Endothelial cell of umbilical vein (primary cell): ENCODE results near the gene SEMA6A.
"Not testable (repeated sequence)": the region's sequence is repeated elsewhere in the genome, so short reads cannot be mapped to it uniquely, and the experiment has no call there.

Source experiments
- MYC ChIP-seq: IDR thresholded peaks from one replicate; pipeline ENCODE4 v1.6.1; 2011; ENCODE audit warnings: mild to moderate bottlenecking, low read depth, low read length
- POLR2A ChIP-seq: IDR thresholded peaks from 2 replicates; pipeline ENCODE4 v1.6.1; 2012; ENCODE audit warnings: low read depth, mild to moderate bottlenecking, control low read depth, low read length
- POLR2AphosphoS5 ChIP-seq: IDR thresholded peaks from 2 replicates; pipeline ENCODE4 v1.6.1; 2012; ENCODE audit warnings: low read depth, mild to moderate bottlenecking, control low read depth, low read length, moderate library complexity; ENCODE audit not compliant: insufficient read depth
- TF ChIP-seq, protein P1 (sequence below), 2 donors: IDR thresholded peaks; 1 replicate in 1 of 2; 2 replicates in 1 of 2; pipeline ENCODE4 v1.5.1; 2011; ENCODE audit warnings: low read length in 2 of 2, mild to moderate bottlenecking in 2 of 2, moderate library complexity in 2 of 2, control low read depth in 1 of 2, inconsistent platforms in 1 of 2, low read depth in 1 of 2; ENCODE audit not compliant: insufficient read depth in 1 of 2; ENCODE audit errors: extremely low read depth in 1 of 2
- TF ChIP-seq, protein P2 (sequence below): IDR thresholded peaks from 2 replicates; pipeline ENCODE4 v1.6.1; 2011; ENCODE audit not compliant: insufficient read depth, insufficient read length

DNA sequence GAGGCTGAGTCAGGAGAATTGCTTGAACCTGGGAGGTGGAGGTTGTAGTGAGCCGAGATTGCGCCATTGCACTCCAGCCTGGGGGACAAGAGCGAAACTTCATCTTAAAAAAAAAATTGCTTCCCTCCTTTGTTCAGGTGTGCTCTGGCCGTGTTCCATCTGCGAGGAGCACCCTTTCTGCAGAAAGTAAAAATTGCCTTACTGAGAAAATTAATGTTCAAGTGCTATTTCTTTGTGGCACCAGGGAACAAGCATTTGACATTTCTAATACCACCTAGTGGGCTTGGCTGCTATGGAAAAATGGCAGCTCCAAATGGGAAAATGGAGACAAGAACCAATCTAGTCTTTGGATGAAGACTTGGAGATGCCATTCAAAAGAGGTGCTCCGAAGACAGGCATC lies 29.2 kb downstream of the SEMA6A start:
- not testable (repeated sequence) for TF ChIP-seq POLR2A, POLR2AphosphoS5, MYC
- TF ChIP-seq, protein P1, sequence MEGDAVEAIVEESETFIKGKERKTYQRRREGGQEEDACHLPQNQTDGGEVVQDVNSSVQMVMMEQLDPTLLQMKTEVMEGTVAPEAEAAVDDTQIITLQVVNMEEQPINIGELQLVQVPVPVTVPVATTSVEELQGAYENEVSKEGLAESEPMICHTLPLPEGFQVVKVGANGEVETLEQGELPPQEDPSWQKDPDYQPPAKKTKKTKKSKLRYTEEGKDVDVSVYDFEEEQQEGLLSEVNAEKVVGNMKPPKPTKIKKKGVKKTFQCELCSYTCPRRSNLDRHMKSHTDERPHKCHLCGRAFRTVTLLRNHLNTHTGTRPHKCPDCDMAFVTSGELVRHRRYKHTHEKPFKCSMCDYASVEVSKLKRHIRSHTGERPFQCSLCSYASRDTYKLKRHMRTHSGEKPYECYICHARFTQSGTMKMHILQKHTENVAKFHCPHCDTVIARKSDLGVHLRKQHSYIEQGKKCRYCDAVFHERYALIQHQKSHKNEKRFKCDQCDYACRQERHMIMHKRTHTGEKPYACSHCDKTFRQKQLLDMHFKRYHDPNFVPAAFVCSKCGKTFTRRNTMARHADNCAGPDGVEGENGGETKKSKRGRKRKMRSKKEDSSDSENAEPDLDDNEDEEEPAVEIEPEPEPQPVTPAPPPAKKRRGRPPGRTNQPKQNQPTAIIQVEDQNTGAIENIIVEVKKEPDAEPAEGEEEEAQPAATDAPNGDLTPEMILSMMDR (IDR thresholded peaks at IDR 0.05; ENCODE audit: extremely low read depth in 1 of 2, insufficient read depth in 1 of 2, low read depth in 1 of 2, low read length in 2 of 2): not testable (repeated sequence)
- TF ChIP-seq, protein P2, sequence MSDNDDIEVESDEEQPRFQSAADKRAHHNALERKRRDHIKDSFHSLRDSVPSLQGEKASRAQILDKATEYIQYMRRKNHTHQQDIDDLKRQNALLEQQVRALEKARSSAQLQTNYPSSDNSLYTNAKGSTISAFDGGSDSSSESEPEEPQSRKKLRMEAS: not testable (repeated sequence)
